H9 (cell line): ENCODE results near the gene PCBD2. TPM values are rescaled to one million over a fixed set of nuclear protein-coding genes. Genes with fewer than 3 reads are reported as not detected.

Source experiments
- DNase-seq: peaks from one replicate; pipeline ENCODE4 v3.0.0-alpha.2; 2017
- H2AFZ ChIP-seq: one replicate; pipeline ENCODE4 v1.6.1; 2013; ENCODE audit warnings: mild to moderate bottlenecking, low read length, control low read depth, moderate library complexity
- H2AK5ac ChIP-seq: 2 replicates; pipeline ENCODE4 v1.6.1; 2013; ENCODE audit warnings: low read length, control low read depth, mixed read lengths; ENCODE audit not compliant: insufficient read length
- H2BK120ac ChIP-seq: one replicate; pipeline ENCODE4 v1.6.1; 2013; ENCODE audit warnings: low read depth, mild to moderate bottlenecking, low read length, control low read depth, inconsistent platforms; ENCODE audit not compliant: poor library complexity, severe bottlenecking
- H2BK12ac ChIP-seq: 2 replicates; pipeline ENCODE4 v1.6.1; 2013; ENCODE audit warnings: low read length, control low read depth, mixed read lengths, low read depth; ENCODE audit not compliant: insufficient read length
- H2BK15ac ChIP-seq: 2 replicates; pipeline ENCODE4 v1.6.1; 2013; ENCODE audit warnings: low read depth, low read length, control low read depth
- H2BK20ac ChIP-seq: one replicate; pipeline ENCODE4 v1.6.1; 2013; ENCODE audit warnings: low read depth, mild to moderate bottlenecking, low read length, control low read depth, inconsistent platforms; ENCODE audit not compliant: poor library complexity, severe bottlenecking
- H2BK5ac ChIP-seq: 2 replicates; pipeline ENCODE4 v1.6.1; 2013; ENCODE audit warnings: low read length, control low read depth, mixed read lengths; ENCODE audit not compliant: insufficient read length
- H3K14ac ChIP-seq: 2 replicates; pipeline ENCODE4 v1.6.1; 2013; ENCODE audit warnings: low read length, control low read depth; ENCODE audit not compliant: insufficient read depth
- H3K18ac ChIP-seq: 2 replicates; pipeline ENCODE4 v1.6.1; 2013; ENCODE audit warnings: low read depth, mild to moderate bottlenecking, mixed read lengths, low read length, control low read depth; ENCODE audit not compliant: insufficient read length
- H3K23ac ChIP-seq: 2 replicates; pipeline ENCODE4 v1.6.1; 2013; ENCODE audit warnings: low read length, control low read depth, mixed read lengths, low read depth; ENCODE audit not compliant: insufficient read length
- H3K23me2 ChIP-seq: 2 replicates; pipeline ENCODE4 v1.6.1; 2013; ENCODE audit warnings: low read depth, mild to moderate bottlenecking, mixed read lengths, low read length, control low read depth; ENCODE audit not compliant: insufficient read length, poor library complexity, severe bottlenecking
- H3K27ac ChIP-seq: 2 replicates; pipeline ENCODE4 v1.5.1; 2013; ENCODE audit warnings: low read length, control low read depth, mixed read lengths, low read depth; ENCODE audit not compliant: insufficient read length
- H3K27me3 ChIP-seq: 2 replicates; pipeline ENCODE4 v1.6.1; 2013; ENCODE audit warnings: low read length, control low read depth, inconsistent platforms; ENCODE audit not compliant: insufficient read depth
- H3K4ac ChIP-seq: 2 replicates; pipeline ENCODE4 v1.6.1; 2013; ENCODE audit warnings: low read depth, mild to moderate bottlenecking, control low read depth, inconsistent platforms, low read length, moderate library complexity
- H3K4me1 ChIP-seq: 2 replicates; pipeline ENCODE4 v1.6.1; 2013; ENCODE audit warnings: low read length, control low read depth, inconsistent platforms; ENCODE audit not compliant: insufficient read depth
- H3K4me2 ChIP-seq: 2 replicates; pipeline ENCODE4 v1.6.1; 2013; ENCODE audit warnings: low read length, control low read depth, mixed read lengths; ENCODE audit not compliant: insufficient read length, insufficient read depth
- H3K56ac ChIP-seq: 2 replicates; pipeline ENCODE4 v1.6.1; 2013; ENCODE audit warnings: low read depth, mild to moderate bottlenecking, mixed read lengths, low read length, control low read depth; ENCODE audit not compliant: insufficient read length
- H3K79me1 ChIP-seq: 2 replicates; pipeline ENCODE4 v1.6.1; 2013; ENCODE audit warnings: low read depth, mild to moderate bottlenecking, moderate library complexity, low read length, control low read depth, inconsistent platforms; ENCODE audit not compliant: insufficient read depth, poor library complexity, severe bottlenecking
- H3K79me2 ChIP-seq: 2 replicates; pipeline ENCODE4 v1.6.1; 2013; ENCODE audit warnings: low read length, control low read depth, inconsistent platforms; ENCODE audit not compliant: insufficient read depth
- H3K9ac ChIP-seq: 2 replicates; pipeline ENCODE4 v1.6.1; 2013; ENCODE audit warnings: low read length, control low read depth, mixed read lengths; ENCODE audit not compliant: insufficient read length; ENCODE audit errors: extremely low read depth
- H3K9me3 ChIP-seq: one replicate; pipeline ENCODE4 v1.6.1; 2013; ENCODE audit warnings: low read depth, low read length, inconsistent platforms; ENCODE audit not compliant: control insufficient read depth
- H3T11ph ChIP-seq: one replicate; pipeline ENCODE4 v1.6.1; 2013; ENCODE audit warnings: mild to moderate bottlenecking, low read length, control low read depth, inconsistent platforms
- H4K20me1 ChIP-seq: one replicate; pipeline ENCODE4 v1.6.1; 2013; ENCODE audit not compliant: control insufficient read depth, insufficient read length, insufficient read depth
- H4K5ac ChIP-seq: 2 replicates; pipeline ENCODE4 v1.6.1; 2013; ENCODE audit warnings: low read depth, mild to moderate bottlenecking, mixed read lengths, low read length, control low read depth; ENCODE audit not compliant: insufficient read length
- H4K8ac ChIP-seq: replicated peaks from 2 replicates; pipeline ENCODE4 v1.6.1; 2013; ENCODE audit warnings: low read length, control low read depth, mixed read lengths, low read depth; ENCODE audit not compliant: insufficient read length
- H4K91ac ChIP-seq: 2 replicates; pipeline ENCODE4 v1.6.1; 2013; ENCODE audit warnings: low read depth, mild to moderate bottlenecking, moderate library complexity, mixed read lengths, low read length, control low read depth; ENCODE audit not compliant: insufficient read length
- H3K27ac Mint-ChIP-seq, 3 experiments: 2 replicates in 2 of 3; 3 replicates in 1 of 3; pipeline ENCODE4 v1.8.0; 2020 to 2021; ENCODE audit warnings: mixed read lengths in 3 of 3, mild to moderate bottlenecking in 1 of 3, moderate library complexity in 1 of 3
- H3K27me3 Mint-ChIP-seq: 2 replicates; pipeline ENCODE4 v1.8.0; 2021; ENCODE audit warnings: low read depth, mild to moderate bottlenecking, moderate library complexity, mixed read lengths
- H3K36me3 Mint-ChIP-seq, 3 experiments: 2 replicates in 2 of 3; 3 replicates in 1 of 3; pipeline ENCODE4 v1.8.0; 2020 to 2021; ENCODE audit warnings: low read depth in 3 of 3, mixed read lengths in 3 of 3; ENCODE audit not compliant: insufficient read depth in 1 of 3
- H3K4me1 Mint-ChIP-seq, 2 experiments: 2 replicates each; pipeline ENCODE4 v1.8.0; 2020; ENCODE audit warnings: mixed read lengths in 2 of 2
- H3K4me3 Mint-ChIP-seq, 2 experiments: 2 replicates in 1 of 2; 3 replicates in 1 of 2; pipeline ENCODE4 v1.8.0; 2020 to 2021; ENCODE audit warnings: mild to moderate bottlenecking in 2 of 2, mixed read lengths in 2 of 2, moderate library complexity in 1 of 2
- H3K9me3 Mint-ChIP-seq, 2 experiments: 2 replicates in 1 of 2; 3 replicates in 1 of 2; pipeline ENCODE4 v1.8.0; 2020; ENCODE audit warnings: mild to moderate bottlenecking in 2 of 2, mixed read lengths in 2 of 2, moderate library complexity in 1 of 2
- WGBS: extraction: QIAGEN DNeasy Blood & Tissue Kit; methylation state at CpG from one replicate; pipeline ENCODE4 v1.1.7; 2013; ENCODE audit warnings: missing lambda C conversion rate, low lambda C conversion rate, mixed read lengths; ENCODE audit not compliant: insufficient read length; ENCODE audit errors: extremely low coverage; 5-methylcytosine and 5-hydroxymethylcytosine counted together
- total RNA-seq: library from RNA; stranded (reverse); gene quantifications from 2 replicates; pipeline ENCODE4 v1.2.1, GENCODE V29; 2021
- TF ChIP-seq, protein P1 (sequence below): fragments of 200-600 bp; sonication (generic); conservative IDR thresholded peaks from 3 replicates; pipeline ENCODE4 v1.8.0; 2021; ENCODE audit warnings: antibody characterized with exemption, mild to moderate bottlenecking

The PCBD2 gene
- total RNA-seq, 1 experiment from 2014 or later, result 11.9 TPM

GRCh38 chr5:134992148-134992547 is 87.2 kb downstream of the PCBD2 start:
- H3K4me1 ChIP-seq, result peaks cover 6% of the 10 kb centered on the region
- H4K91ac ChIP-seq, result no peak overlapping the region
- H3K18ac ChIP-seq, result no peak overlapping the region
- no peak overlapping the region for H2BK20ac ChIP-seq
- H3K23me2 ChIP-seq, result no peaks in the 10 kb centered on the region
- H3K56ac ChIP-seq, result no peak overlapping the region
- H2BK12ac ChIP-seq, result no peak overlapping the region
- no peak overlapping the region for H3K4me3 Mint-ChIP-seq
- H3K4me2 ChIP-seq, result no peak overlapping the region
- no peak overlapping the region for H2BK120ac ChIP-seq
- no peak for DNase-seq
- no peak overlapping the region for H3K27ac Mint-ChIP-seq
- no peak overlapping the region for H3T11ph ChIP-seq
- no peaks in the 10 kb centered on the region for H3K79me2 ChIP-seq
- no peak overlapping the region for H2AK5ac ChIP-seq
- TF ChIP-seq, protein P1, sequence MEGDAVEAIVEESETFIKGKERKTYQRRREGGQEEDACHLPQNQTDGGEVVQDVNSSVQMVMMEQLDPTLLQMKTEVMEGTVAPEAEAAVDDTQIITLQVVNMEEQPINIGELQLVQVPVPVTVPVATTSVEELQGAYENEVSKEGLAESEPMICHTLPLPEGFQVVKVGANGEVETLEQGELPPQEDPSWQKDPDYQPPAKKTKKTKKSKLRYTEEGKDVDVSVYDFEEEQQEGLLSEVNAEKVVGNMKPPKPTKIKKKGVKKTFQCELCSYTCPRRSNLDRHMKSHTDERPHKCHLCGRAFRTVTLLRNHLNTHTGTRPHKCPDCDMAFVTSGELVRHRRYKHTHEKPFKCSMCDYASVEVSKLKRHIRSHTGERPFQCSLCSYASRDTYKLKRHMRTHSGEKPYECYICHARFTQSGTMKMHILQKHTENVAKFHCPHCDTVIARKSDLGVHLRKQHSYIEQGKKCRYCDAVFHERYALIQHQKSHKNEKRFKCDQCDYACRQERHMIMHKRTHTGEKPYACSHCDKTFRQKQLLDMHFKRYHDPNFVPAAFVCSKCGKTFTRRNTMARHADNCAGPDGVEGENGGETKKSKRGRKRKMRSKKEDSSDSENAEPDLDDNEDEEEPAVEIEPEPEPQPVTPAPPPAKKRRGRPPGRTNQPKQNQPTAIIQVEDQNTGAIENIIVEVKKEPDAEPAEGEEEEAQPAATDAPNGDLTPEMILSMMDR, result no peak
- H4K20me1 ChIP-seq, result no peaks in the 10 kb centered on the region
- H3K27me3 Mint-ChIP-seq, result peaks cover 18% of the 10 kb centered on the region
- no peak overlapping the region for H4K5ac ChIP-seq
- no peak overlapping the region for H3K14ac ChIP-seq
- H3K9me3 ChIP-seq, result no peaks in the 10 kb centered on the region
- H3K4me1 Mint-ChIP-seq, result peaks cover 20% of the 10 kb centered on the region in 2 experiments
- H2BK5ac ChIP-seq, result no peak overlapping the region
- H3K23ac ChIP-seq, result no peak overlapping the region
- no peak overlapping the region for H3K9ac ChIP-seq
- peaks cover 6 to 8% of the 10 kb centered on the region in 2 experiments; a peak in 4 of 5 replicates for H3K9me3 Mint-ChIP-seq
- no peaks in the 10 kb centered on the region for H3K27me3 ChIP-seq
- no peak overlapping the region for H2AFZ ChIP-seq
- no peaks in the 10 kb centered on the region for H3K79me1 ChIP-seq
- no peak overlapping the region for H3K27ac ChIP-seq
- WGBS, result no CpG with 5 or more reads among the region's 5 CpGs
- H3K4ac ChIP-seq, result no peak overlapping the region
- H2BK15ac ChIP-seq, result no peak overlapping the region
- H3K36me3 Mint-ChIP-seq, result peaks cover 0 to 8% (median 0%) of the 10 kb centered on the region in 3 experiments; a peak in 1 of 7 replicates
- no peak overlapping the region for H4K8ac ChIP-seq
